ENCODE results near the gene LGALSL.

DNA sequence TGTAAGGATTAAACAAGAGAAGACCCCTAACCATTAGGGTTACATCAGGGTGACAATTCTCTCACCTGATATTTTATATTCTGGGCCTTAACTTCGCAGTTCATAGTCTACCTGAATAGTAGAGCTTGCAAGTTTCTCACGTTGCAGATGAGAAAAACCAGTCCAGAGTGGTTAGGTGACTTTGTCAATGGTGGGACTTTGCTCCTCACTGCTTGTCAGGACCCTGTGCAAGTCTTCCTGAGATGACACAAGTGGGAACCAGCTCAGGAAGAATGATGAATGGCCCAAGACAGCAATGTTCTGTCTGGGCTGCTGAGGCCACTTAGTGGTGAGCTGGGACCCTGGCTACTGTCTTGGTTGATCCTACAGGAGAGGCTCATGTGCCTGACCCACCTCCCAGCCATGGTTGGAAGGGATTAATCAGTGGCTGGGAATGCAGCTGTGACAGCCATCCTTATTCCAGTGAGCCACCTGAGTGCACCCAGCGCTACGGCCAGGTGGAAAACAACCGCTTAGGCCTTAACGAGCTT lies 16.9 kb downstream of the LGALSL start:
- TF ChIP-seq, protein P1, sequence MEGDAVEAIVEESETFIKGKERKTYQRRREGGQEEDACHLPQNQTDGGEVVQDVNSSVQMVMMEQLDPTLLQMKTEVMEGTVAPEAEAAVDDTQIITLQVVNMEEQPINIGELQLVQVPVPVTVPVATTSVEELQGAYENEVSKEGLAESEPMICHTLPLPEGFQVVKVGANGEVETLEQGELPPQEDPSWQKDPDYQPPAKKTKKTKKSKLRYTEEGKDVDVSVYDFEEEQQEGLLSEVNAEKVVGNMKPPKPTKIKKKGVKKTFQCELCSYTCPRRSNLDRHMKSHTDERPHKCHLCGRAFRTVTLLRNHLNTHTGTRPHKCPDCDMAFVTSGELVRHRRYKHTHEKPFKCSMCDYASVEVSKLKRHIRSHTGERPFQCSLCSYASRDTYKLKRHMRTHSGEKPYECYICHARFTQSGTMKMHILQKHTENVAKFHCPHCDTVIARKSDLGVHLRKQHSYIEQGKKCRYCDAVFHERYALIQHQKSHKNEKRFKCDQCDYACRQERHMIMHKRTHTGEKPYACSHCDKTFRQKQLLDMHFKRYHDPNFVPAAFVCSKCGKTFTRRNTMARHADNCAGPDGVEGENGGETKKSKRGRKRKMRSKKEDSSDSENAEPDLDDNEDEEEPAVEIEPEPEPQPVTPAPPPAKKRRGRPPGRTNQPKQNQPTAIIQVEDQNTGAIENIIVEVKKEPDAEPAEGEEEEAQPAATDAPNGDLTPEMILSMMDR (IDR thresholded peaks at IDR 0.05): peak in 1 of 12 donors; percentile 8
- no peak for TF ChIP-seq POLR2A (IDR thresholded peaks at IDR 0.05)
